ENCODE measurements around the gene UBE2B.

UBE2B gene

DNA sequence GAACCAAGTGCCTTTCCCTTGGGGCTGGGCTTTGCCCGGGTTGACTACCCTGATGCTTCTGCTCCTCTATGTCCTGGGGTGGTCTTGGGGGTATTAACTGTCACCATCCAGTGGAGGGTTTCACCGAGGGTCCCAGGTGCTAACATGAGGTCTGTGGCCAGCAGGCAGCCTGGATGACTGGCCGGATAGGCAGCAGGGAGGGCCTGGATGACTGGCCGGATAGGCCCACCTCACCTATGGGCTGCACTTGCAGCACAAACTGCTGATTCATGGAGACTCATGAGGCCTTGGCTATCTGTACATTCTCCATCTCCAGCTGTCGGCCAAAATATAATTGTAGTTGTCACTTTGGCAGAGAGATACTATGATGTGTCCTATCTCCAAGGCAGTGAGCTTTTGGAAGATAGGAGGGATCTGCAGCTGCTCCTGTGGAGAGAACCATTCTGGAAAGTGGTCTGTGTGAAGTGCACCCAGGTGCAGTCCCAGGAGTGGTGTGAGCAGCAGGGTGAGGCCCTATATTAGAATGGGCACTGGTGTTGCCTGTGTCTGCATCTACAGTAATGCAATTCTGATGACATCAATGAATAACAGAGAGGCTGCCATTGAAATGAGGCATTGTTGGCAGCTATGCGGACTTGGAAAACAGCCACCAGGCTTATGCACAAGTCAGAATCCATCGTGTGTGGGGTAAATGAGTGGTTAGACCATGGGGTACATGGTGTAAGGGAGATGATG is 66.6 kb downstream of the UBE2B start:
- DNase-seq (ENCODE audit: low read depth): no peak

DNA sequence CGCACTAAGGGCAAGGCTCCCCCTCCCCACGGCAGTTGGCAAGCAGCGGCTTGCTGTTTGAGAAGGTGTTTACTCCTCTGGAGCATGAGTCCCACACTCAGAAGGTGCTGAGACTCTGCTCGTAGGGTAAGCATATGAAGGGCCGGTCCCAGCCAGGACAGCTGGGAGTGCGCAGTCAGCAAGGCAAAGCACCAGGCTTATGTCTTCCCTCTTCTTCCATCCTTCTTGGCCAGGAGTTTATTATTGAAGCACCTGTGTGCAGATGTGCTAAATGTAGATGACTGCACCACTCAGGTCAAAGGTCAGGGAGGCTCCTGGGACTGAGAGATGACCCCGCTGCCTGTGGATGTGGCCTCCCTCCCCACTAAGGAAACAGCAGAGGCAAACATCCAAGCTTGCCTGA is 67.4 kb downstream of the UBE2B start:
- DNase-seq (ENCODE audit: low read depth): no peak

DNA sequence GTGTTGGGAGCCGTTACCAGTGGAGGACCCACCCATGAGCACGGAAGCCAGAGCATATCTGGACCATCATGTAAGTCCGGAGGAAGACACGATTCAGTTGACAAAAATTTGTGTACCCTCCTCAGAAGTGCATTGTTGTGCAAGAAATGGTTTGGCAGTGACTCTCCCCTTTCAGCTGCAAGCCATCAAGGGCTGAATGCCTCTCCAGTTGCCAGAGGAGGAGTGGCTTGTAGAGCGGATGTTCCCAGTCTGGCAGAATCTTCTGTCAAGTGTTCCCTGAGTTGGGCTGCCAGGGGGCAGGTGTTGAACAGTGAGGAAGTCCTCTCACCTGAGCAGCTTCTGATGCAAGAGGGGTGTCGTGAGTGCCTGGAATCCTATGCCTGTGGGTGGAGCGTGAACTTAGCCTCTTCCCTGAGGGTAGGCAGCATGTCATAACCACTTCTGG is 67.9 kb downstream of the UBE2B start:
- no peak for DNase-seq (ENCODE audit: low read depth)

DNA sequence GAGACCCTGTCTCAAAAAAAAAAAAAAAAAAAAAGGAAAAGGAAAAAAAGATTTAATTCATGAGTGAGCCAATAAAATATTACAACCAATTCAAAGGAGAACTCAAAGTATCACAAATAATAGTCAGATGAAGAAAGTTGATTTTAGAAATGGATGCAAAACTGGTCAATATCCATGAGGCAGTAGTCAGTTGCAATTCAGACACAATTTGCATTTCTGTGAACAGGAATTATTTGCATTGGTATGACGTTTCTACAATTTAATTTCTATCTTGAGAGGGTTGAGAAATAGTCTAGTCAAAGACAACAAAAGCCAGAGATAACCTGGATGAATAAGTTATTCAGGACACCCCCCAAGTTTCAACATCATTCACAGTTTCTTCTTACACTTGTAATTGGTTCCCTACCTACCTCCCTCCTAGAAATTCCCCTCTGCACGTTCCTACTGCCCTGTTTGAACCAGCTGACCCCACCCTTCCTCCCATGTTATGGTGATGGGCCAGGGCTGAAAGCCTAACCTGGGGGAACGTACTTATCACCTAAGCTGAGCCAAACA is 68.9 kb downstream of the UBE2B start:
- DNase-seq (ENCODE audit: low read depth): no peak
